ENCODE data around the gene MAN2A1.

- TF ChIP-seq TOX (CRISPR knock-in tag; IDR thresholded peaks at IDR 0.05; ENCODE audit: borderline replicate concordance) (no peak), ARNTL (CRISPR knock-in tag; IDR thresholded peaks at IDR 0.05; ENCODE audit: borderline replicate concordance, low read depth) (no peak), CREB5 (CRISPR knock-in tag; IDR thresholded peaks at IDR 0.05; ENCODE audit: low read depth) (no peak), RARB (CRISPR knock-in tag; IDR thresholded peaks at IDR 0.05) (no peak)
Observed at GRCh38 chr5:109668237-109668636, 21.5 kb upstream of the MAN2A1 start.
